Forelimb muscle (tissue), 1 donor: Measurements from ENCODE around the gene CDX2. TPM values are rescaled to one million over a fixed set of nuclear protein-coding genes. Genes with fewer than 3 reads are reported as not detected.
"Not testable (repeated sequence)": the region's sequence is repeated elsewhere in the genome, so short reads cannot be mapped to it uniquely, and the experiment has no call there.

Source experiments
- DNase-seq: peaks from one replicate; pipeline ENCODE4 v3.0.0-alpha.2; 2013; ENCODE audit warnings: low read depth
- polyA plus RNA-seq: library from polyadenylated mRNA; unstranded; fragments of 120-200 nt; gene quantifications from one replicate; pipeline ENCODE4 v1.2.1, GENCODE V29; 2013; ENCODE audit not compliant: insufficient read length

The CDX2 gene, protein sequence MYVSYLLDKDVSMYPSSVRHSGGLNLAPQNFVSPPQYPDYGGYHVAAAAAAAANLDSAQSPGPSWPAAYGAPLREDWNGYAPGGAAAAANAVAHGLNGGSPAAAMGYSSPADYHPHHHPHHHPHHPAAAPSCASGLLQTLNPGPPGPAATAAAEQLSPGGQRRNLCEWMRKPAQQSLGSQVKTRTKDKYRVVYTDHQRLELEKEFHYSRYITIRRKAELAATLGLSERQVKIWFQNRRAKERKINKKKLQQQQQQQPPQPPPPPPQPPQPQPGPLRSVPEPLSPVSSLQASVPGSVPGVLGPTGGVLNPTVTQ
- polyA plus RNA-seq, result not detected

DNA sequence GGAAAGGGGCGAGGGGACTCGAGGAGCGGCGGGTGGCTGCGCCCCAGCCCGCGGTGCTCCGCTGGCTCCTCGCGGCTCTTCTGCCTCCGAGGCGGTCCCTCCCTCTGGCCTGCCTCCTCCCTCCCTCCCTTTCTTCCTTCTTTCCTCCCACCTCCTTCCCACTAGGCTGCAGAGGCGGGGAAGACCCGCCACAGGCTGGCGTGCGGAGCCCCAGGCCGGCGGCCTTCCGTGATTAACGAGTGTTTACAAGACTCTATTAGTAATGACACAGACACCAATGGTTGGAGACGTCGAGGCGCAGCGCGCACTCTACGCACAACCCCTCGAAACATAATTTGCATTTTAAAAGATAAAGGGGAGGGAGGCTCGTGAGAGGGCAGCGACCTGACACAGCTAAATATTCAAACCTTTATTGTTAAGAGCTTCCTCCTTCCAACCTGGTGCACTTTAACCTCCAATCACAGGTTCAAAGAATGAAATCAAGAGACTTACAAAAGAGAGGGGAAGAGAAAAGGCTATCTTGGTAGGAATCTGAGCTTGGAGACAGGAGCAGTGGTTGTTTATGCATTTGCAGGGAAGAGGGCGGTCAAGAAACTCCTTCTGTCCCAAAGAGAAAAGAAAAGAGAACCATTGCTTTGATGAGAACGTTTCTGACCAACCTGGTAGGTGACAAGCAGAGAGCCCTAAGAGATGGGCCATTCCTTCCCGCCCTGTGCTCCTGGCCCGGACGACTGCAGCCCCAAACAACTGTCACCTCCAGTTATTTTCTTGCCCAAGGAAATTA lies at the start of gene CDX2:
Gene CDX2 (minus strand): TSS at position 234 of the 784 bp plus-strand sequence. CDS start 309 bp downstream, outside the sequence.
- no peak for DNase-seq

DNA sequence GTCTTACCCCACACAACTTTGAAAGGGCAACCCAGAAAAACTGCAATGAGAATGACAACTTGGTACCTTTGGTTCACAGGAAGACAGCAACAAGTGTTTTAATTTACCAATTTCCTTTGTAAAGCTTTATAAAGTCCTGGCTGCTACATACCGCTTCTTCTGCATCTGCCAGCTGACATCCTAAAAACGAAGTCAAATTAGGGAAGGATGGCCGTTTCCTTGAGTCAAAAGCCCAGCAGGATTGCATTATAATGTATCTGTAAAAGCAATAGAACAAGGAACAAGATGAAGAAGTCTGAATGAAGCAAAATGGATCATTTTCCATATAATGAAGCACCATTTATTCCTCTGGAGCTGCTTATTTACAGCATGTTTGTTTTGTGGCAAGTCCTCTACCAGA lies 45.2 kb upstream of the CDX2 start:
- no peak for DNase-seq

DNA sequence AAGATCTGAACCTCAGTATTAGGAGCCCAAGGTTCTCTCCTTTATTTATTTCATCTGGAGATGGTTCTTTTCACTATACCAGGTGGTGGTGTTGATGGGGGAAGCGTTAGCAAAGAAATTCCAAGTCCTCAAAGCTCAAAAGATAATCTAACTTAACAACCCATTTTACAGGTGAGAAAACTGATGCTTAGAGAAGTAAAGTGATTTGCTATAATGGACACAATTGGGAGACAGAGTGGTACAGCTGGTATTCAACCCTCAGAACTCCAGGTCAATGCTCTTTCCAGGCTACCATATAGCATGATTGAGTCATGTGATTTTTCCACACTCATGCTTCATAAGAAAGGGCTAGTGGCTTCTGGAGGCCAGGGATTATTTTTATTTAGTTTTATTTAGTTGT lies 44.4 kb upstream of the CDX2 start:
- DNase-seq, result no peak

DNA sequence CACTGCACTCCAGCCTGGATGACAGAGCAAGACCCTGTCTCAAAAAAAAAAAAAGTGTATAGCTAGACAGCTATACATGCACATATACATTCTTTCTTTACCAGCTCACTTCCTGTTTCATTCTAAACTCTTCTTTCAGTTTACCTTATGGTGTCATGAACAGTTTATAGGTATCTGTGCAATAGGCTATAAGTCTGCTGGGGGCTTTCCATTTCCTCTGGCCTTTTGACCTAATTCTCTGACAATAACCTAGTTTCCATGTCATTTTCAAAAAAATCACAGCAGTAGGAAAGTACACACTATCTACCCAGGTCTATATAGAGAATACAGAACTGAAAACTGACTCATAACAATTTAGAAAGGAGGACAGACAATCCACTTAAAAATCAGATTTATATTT lies 43.8 kb upstream of the CDX2 start:
- DNase-seq, result no peak

DNA sequence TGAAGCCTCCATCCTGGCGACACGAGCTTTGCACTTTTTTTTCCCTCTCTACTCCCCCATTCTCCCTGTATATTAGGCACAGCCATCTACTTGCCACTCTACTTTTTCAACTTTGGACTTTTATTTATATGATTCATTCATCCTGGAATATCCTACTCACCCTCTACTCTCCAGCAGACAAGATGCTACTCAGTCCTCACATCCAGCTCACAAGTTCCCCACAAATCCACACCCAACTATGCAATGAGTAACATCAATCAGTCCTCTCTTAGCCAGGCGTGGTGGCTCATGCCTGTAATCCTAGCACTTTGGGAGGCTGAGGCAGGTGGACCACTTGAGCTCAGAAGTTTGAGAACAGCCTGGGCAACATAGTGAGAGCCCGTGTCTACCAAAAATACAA lies 43.3 kb upstream of the CDX2 start:
- no peak for DNase-seq

DNA sequence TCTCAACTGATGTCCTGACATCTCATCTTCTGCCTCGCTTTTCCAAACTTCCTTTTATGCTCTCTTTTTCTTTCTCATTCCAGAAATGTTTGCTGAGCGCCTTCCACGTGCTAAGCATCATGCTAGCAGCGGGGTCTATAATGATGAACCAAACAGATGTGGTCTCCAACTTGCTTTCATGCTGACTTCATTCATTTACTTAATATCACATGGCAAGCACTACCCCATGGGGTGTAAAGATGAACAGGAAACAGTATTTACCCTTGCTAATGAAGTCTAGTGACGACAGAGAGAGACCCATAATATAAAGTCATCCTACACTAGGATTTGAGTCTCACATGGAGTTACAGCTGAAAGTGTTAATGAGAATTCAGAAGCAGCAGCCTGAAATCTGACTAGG lies 40.9 kb upstream of the CDX2 start:
- no peak for DNase-seq

DNA sequence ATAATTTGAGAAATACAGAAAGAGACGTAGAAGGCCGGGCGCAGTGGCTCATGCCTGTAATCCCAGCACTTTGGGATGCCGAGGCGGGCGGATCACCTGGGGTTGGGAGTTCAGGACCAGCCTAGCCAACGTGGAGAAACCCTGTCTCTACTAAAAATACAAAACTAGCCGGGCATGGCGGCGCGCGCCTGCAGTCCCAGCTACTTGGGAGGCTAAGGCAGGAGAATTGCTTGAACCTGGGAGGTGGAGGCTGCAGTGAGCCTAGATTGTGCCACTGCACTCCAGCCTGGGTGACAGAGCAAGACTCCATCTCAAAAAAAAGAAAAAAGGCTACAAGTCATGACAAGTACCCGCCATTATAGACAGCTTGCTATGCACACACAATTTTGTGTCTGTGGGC lies 35.9 kb upstream of the CDX2 start:
- not testable (repeated sequence) for DNase-seq

DNA sequence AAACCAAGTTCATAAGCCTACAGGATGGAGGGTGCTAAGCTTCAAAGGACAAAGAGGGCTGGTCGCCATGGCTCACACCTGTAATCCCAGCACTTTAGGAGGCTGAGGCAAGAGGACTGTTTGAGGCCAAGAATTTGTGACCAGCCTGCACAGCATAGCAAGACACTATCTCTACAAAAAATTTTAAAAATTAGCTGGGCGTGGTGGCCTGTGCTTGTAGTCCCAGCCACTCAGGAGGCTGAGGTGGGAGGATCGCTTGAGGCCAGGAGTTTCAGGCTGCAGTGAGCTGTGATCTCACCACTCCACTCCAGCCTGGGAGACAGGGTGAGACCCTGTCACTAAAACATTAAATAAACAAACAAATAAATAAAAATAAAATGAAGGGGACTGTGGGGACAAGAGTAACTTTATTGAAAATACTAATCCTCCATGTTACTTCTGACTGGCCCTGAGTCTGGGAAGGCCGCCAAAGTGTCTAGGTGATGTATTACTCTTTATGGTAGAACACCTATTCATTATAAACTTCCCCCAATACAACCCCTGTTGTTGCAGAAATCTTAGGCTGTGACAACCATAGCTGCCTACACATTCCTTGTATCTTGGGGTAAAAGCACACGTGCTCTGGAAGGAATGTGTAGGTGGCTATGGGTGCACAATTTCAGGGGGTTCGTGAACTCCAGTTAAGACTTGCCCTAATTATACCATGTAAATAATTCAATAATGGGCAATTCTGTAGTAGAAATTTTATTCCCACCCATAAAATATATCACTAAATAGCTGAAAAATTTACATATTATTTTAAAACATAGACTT lies 34.0 kb upstream of the CDX2 start:
- no peak for DNase-seq

DNA sequence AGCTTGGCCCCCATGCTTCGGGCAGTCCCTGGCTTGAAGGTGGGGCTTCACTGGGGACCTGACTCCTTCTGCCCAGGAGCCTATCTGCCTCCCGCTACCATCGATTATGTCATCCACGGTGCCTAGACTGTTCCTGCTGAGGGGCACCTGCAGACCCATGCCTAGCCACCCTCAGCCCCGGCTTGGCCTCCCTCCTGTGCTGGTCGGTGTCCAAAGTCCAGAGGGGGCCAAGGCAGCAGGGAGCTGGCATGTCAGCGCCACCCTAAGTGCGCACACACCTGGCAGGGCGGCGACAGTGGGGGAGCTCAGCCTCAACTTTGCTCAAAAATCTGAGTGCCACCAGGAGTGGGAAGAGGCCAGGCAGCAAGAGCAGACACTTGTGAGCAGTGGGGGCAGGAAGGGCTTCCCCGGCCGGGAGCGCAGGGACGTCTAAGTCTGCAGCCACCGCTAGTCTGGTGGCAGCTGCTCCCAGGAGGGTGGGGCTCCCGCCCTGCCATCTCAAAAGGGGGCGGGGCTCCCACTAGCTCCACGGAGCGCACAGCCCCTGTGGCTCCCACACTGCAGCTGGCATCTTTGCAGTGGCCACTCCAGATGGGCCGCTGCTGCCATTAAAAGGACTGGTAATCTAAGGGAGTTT lies 32.8 kb upstream of the CDX2 start:
- no peak for DNase-seq

DNA sequence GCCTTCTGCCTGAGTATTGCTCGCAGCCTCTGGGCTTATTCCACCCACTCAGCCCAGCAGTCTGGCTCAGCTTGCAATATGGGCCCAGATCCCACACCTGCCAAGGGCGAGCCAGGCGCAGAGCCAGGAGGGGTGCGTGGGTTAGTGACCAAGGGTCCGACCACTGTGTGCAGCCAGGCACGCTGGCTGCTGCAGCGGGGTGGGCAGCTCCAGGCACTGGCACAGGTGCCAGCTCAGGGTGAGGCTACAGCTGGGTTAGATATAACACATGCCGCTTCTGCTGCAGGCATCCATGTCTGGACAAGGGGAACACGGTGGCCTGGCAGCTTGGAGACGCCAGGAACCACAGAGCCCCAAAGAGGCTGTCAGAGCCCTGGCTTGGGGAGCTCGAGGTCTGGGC lies 31.9 kb upstream of the CDX2 start:
- DNase-seq, result no peak

DNA sequence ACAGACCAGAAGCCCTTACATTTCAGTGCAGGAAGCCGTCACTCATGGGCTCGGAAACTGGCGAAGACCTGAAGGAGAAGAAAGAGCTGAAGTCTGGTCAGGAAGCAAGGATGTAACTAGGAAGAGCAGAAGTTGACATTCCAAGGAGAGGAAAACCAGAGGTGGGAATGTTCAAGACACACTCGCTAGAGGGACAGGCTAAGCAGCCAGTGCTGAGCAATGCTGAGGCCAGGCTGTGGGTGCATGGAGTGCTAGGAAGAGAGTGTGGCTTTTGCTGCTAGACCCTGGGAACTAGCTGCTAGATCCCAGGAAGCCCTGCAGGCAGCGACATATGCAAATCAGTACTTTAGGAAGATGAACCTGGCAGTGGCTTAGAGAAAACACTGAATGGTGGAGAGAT lies 31.5 kb upstream of the CDX2 start:
- no peak for DNase-seq

DNA sequence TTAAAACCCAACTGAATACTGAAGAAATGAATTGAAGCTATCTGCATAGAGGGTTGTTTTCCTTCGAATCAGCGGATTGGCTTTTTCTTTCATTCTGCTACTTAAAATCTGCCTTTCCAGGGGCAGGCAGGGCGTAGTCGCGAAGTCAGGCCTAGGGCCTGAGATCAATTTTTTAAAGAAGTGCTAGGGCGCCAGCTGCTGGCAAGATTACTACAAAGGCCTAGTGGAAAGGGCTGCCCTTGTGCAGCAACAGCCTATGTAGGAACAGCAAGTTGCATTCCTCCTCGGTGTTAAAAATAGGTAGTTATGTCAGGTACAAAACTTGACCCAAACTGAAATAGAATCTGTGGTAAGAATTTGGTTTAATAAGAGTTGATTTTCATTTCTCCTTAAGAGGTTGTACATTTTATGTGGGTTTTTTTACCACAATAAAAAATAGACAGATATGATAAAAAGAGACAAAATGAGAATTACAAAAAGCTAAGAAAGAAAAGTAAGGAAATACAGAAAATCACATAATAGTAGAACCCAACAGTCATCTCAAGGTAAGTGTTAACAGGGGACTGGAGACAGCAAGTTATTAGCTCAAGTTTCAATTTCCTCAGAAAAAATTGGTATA lies 28.9 kb upstream of the CDX2 start:
- DNase-seq, result no peak

DNA sequence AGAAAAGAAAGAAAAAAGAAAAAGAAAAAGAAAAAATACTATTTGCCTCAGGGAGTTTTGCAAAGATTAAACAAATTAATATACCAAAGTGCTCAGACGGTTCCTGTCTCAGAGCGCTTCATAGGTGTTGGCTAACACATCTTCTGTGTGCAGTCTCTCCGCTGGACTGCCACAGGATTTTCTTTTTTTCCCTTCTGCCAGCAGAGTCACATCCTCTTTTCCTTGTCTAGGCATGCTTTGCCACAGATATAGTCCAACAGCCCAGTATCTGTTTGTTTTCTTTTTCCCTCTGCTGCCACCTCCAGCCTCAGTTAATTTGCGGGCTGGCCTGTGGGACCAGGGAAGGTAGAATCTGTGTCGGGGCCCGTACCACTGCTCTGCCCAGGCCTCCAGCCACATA lies 22.8 kb upstream of the CDX2 start:
- DNase-seq, result no peak

DNA sequence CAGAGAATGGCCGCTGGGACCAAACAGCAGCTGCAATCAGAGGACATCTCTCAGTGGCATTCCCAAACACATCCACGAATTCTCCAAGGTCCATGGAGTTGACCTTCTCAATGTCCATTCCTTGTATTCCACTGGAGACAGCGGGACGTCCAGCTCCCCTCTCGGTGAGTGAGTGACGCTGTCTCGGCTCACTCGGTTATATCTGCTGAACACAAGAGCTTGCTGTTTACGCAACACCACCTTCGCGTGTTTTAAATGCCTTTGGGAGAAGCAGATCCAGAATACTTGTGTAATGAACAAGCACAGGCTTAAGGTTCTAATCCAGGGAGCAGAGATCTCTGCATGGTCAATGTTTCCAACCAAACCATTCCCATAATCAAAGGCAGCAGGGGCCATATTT lies 19.4 kb upstream of the CDX2 start, which contains the start of gene URAD:
Gene URAD (minus strand): TSS at position 174 of the 400 bp plus-strand sequence. CDS start 56 bp downstream, at position 118.
- no peak for DNase-seq

DNA sequence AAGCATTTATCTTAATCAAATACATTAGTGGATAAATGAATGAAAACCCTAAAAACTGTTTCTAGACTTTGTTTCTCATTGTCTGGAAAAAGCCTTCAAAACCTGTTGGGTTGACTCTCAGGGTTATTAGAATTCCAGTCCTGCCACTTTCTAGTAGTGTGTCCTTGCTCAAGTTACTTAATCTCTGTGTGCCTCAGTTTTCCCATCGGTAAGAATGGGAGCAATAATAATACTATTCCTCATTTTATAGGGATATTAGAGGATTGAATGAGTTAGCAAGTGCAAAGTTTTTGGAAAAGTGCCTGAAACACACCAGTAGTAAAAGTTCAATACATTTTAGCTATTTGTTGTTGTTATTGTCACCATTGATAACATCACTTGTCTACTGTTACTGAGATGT lies 16.5 kb upstream of the CDX2 start:
- no peak for DNase-seq

DNA sequence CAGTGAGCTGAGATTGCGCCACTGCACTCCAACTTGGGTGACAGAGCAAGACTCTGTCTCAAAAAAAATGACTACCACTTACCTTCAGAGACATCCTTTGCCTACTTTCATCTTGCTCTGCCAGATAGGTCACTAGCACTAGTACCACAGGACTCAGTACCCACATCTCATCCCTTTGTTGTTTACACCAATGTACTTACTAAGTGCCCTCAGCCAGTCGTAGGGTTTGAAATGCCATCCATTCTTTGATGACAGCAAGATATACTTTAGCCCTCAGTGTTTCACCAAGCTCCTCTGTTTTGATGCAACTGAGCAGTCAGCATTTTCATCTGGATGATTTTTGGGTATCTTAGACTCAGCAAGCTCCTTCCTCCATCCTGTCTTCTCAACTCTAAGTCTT lies 13.2 kb upstream of the CDX2 start:
- no peak for DNase-seq

DNA sequence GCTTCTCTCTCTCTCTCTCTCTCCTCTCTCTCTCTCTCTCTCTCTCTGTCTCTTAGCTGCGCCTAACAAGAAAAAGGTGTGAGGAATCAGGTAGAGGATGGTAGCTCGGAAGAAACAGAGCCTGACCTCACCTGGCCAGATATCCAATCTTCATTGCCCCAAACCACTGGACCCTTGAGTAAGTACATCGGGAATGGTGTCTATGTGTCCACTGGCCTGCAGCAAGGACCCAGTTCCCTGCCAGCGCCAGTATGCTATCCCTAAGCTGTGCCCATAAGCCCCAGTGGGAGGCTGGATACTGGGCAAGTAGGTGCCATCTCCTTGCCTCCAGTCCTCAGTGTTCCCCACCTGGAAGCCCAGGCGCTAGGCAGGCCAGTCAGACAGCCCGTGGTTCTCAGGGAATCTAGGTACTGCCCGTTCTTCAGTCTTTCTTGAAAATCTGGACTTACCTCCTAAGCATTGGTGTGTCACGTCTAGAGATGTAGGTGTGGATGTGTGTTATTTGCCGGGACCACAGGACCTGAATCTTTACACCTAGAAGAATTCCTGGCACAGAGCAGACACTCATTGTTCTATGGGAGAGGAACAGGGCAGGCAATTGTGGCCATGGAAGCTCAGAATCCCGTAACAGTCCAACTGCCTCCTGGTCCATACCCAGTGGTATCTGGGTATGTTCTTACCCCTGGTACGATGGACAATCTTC lies 12.0 kb upstream of the CDX2 start:
- no peak for DNase-seq

DNA sequence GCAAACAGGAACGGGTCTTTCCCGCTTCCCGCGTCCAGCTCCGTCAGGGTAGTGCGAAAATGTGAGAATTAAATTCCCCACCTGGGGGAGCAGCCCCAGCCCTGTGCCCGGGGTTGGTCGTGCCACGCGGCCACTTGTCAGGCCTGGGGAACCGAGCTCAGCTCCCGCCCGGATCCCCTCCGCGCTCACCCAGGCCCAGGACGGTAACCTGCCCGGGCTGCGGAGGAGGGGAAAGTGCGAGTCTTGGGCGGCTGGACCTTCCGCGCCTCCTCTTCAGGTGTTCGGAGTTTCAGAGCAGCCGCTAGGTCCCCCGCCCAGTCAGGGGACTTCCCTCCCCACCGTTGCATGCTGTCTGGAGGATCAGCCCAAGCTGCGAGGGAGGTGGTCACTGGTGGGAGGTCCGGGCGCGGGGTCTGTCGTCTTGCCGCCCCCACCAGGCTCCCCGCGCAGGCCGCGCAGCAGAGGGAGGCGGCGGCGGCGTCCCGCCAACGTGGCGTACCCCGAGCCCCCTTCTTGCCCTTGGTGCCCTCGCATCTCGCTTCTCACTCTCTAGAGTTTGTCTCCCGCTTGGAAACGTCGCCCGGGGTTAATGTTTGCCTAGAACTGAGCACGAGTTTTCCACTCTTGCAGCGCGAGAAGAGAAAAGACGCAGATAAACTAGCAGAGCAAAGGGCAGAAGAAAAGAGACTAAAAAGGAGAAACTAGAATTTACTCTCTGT lies 11.3 kb upstream of the CDX2 start:
- DNase-seq, result no peak

DNA sequence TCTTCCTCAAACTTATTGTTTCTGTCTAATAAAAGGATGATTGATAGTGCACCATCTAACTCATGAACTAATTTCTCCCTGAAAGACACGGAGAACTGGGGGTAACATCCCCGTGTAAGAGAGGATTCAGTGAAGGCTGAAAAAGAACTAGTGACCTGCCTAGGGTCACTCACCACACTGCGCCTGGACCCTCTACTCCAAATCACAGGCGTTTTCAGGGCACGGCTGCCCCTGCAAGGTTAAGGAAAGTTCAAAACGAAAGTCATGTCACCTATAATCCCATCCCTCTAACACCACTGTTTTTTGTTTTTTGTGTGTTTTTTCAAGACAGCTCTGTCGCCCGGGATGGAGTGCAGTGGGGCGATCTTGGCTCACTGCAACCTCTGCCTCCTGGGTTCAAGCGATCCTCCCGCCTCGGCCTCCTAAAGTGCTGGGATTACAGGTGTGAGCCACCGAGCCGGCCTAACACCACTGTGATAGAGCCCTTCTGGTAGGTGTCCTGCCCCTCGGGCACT lies 10.7 kb upstream of the CDX2 start:
- DNase-seq, result no peak
